Mesenchymal stem cell (in vitro differentiated cells and primary cell): ENCODE measurements around the gene ZBED1.

Experiments used
- DNase-seq: peaks from one replicate; pipeline ENCODE4 v3.0.0-alpha.2; 2013
- H2AFZ ChIP-seq: one replicate; pipeline ENCODE4 v1.6.1; 2013; ENCODE audit warnings: low read depth, mild to moderate bottlenecking, control low read depth, inconsistent platforms, low read length, moderate library complexity
- H2AK5ac ChIP-seq: 2 replicates; pipeline ENCODE4 v1.6.1; 2013; ENCODE audit warnings: low read length, moderate library complexity, mild to moderate bottlenecking, inconsistent platforms; ENCODE audit not compliant: severe bottlenecking
- H2BK120ac ChIP-seq: one replicate; pipeline ENCODE4 v1.6.1; 2013; ENCODE audit warnings: low read depth, mild to moderate bottlenecking, inconsistent platforms, low read length, moderate library complexity
- H2BK12ac ChIP-seq, 2 experiments: one replicate each; pipeline ENCODE4 v1.6.1; 2013; ENCODE audit warnings: inconsistent platforms in 2 of 2, low read length in 2 of 2, mild to moderate bottlenecking in 2 of 2, moderate library complexity in 2 of 2, control low read depth in 1 of 2
- H2BK15ac ChIP-seq: one replicate; pipeline ENCODE4 v1.6.1; 2013; ENCODE audit warnings: mild to moderate bottlenecking, low read depth, inconsistent platforms; ENCODE audit not compliant: poor library complexity, severe bottlenecking
- H2BK5ac ChIP-seq: 2 replicates; pipeline ENCODE4 v1.6.1; 2013; ENCODE audit warnings: low read depth, mild to moderate bottlenecking, low read length, control low read depth, inconsistent platforms; ENCODE audit not compliant: poor library complexity, severe bottlenecking
- H3K14ac ChIP-seq, 2 experiments: one replicate each; pipeline ENCODE4 v1.6.1; 2013; ENCODE audit warnings: inconsistent platforms in 2 of 2, low read length in 2 of 2, control low read depth in 1 of 2, mild to moderate bottlenecking in 1 of 2, moderate library complexity in 1 of 2
- H3K18ac ChIP-seq, 2 experiments: one replicate each; pipeline ENCODE4 v1.6.1; 2013; ENCODE audit warnings: inconsistent platforms in 2 of 2, low read length in 2 of 2, control low read depth in 1 of 2, low read depth in 1 of 2, mild to moderate bottlenecking in 1 of 2
- H3K23ac ChIP-seq, 2 experiments: one replicate each; pipeline ENCODE4 v1.6.1; 2013; ENCODE audit warnings: inconsistent platforms in 2 of 2, low read length in 2 of 2, mild to moderate bottlenecking in 2 of 2, moderate library complexity in 2 of 2, control low read depth in 1 of 2
- H3K27ac ChIP-seq: 2 replicates; pipeline ENCODE4 v1.5.1; 2013; ENCODE audit warnings: mild to moderate bottlenecking, moderate library complexity, low read length, control low read depth, inconsistent platforms; ENCODE audit not compliant: poor library complexity, severe bottlenecking
- H3K27me3 ChIP-seq, 2 experiments: 2 replicates each; pipeline versions ENCODE4 v1.6.1 to v1.7.0; 2013; ENCODE audit warnings: low read length in 2 of 2, mild to moderate bottlenecking in 2 of 2, moderate library complexity in 2 of 2, control low read depth in 1 of 2, inconsistent platforms in 1 of 2; ENCODE audit not compliant: control insufficient read depth in 1 of 2, insufficient read depth in 1 of 2
- H3K36me3 ChIP-seq, 2 experiments: 2 replicates each; pipeline versions ENCODE4 v1.6.1 to v1.7.0; 2013; ENCODE audit warnings: low read length in 2 of 2, control low read depth in 1 of 2, inconsistent platforms in 1 of 2, low read depth in 1 of 2, mild to moderate bottlenecking in 1 of 2; ENCODE audit not compliant: insufficient read depth in 2 of 2, control insufficient read depth in 1 of 2
- H3K4ac ChIP-seq, 2 experiments: one replicate each; pipeline ENCODE4 v1.6.1; 2013; ENCODE audit warnings: inconsistent platforms in 2 of 2, low read length in 2 of 2, mild to moderate bottlenecking in 2 of 2, moderate library complexity in 2 of 2, control low read depth in 1 of 2, low read depth in 1 of 2
- H3K4me1 ChIP-seq: 2 replicates; pipeline ENCODE4 v1.6.1; 2013; ENCODE audit warnings: low read depth, low read length, control low read depth; ENCODE audit not compliant: control insufficient read depth, insufficient read depth
- H3K4me2 ChIP-seq: 2 replicates; pipeline ENCODE4 v1.6.1; 2013; ENCODE audit warnings: low read length, mild to moderate bottlenecking, inconsistent platforms; ENCODE audit not compliant: poor library complexity, severe bottlenecking
- H3K4me3 ChIP-seq, 2 experiments: 2 replicates each; pipeline versions ENCODE4 v1.5.1 to v1.7.0; 2013; ENCODE audit warnings: low read length in 2 of 2, mild to moderate bottlenecking in 2 of 2, control low read depth in 1 of 2, low read depth in 1 of 2; ENCODE audit not compliant: insufficient read depth in 1 of 2
- H3K79me1 ChIP-seq: replicated peaks from 2 replicates; pipeline ENCODE4 v1.6.1; 2013; ENCODE audit warnings: mild to moderate bottlenecking, control low read depth, low read length, inconsistent platforms; ENCODE audit not compliant: poor library complexity, severe bottlenecking
- H3K9ac ChIP-seq: 2 replicates; pipeline ENCODE4 v1.7.0; 2013; ENCODE audit warnings: mild to moderate bottlenecking, low read length, moderate library complexity
- H3K9me3 ChIP-seq: 2 replicates; pipeline ENCODE4 v1.7.0; 2013; ENCODE audit warnings: mild to moderate bottlenecking, low read length; ENCODE audit not compliant: control insufficient read depth
- H4K8ac ChIP-seq: one replicate; pipeline ENCODE4 v1.6.1; 2013; ENCODE audit warnings: inconsistent platforms, mild to moderate bottlenecking, low read length, moderate library complexity
- H4K91ac ChIP-seq: one replicate; pipeline ENCODE4 v1.6.1; 2013; ENCODE audit warnings: mild to moderate bottlenecking, low read length, inconsistent platforms
- WGBS: methylation state at CpG from one replicate; pipeline ENCODE4 v1.1.7; 2013; ENCODE audit warnings: mixed read lengths; 5-methylcytosine and 5-hydroxymethylcytosine counted together

The ZBED1 gene

GRCh38 chrX:2523911-2524310 is 23.1 kb upstream of the ZBED1 start:
- DNase-seq: no peak
- Histone ChIP-seq H3K79me1 (no peaks in the 10 kb centered on the region), H3K4ac (no peak overlapping the region), H3K9me3 (no peaks in the 10 kb centered on the region), H2BK15ac (no peak overlapping the region), H3K18ac (no peak overlapping the region), H3K27me3 (peaks cover 9 to 19% of the 10 kb centered on the region in 2 experiments), H2BK5ac (no peak overlapping the region), H3K14ac (no peak overlapping the region), H4K91ac (no peak overlapping the region), H3K27ac (no peak overlapping the region), H3K4me3 (no peak overlapping the region), H4K8ac (no peak overlapping the region), H3K4me1 (no peaks in the 10 kb centered on the region), H3K23ac (no peak overlapping the region), H2AFZ (no peak overlapping the region), H2BK12ac (no peak overlapping the region), H2BK120ac (no peak overlapping the region), H3K4me2 (no peak overlapping the region), H2AK5ac (no peak overlapping the region), H3K9ac (no peak overlapping the region), H3K36me3 (no peaks in the 10 kb centered on the region)
- WGBS: 59% methylated on average over 6 of the region's 6 CpGs

- Histone ChIP-seq H4K8ac (no peak overlapping the region), H3K36me3 (no peaks in the 10 kb centered on the region), H2AFZ (no peak overlapping the region), H3K79me1 (no peaks in the 10 kb centered on the region), H3K18ac (no peak overlapping the region), H3K9ac (no peak overlapping the region), H3K4me3 (no peak overlapping the region), H2BK120ac (no peak overlapping the region), H4K91ac (no peak overlapping the region), H3K14ac (no peak overlapping the region), H3K23ac (no peak overlapping the region), H3K27me3 (peaks cover 6 to 24% of the 10 kb centered on the region in 2 experiments), H2BK5ac (no peak overlapping the region), H3K9me3 (no peaks in the 10 kb centered on the region), H2BK15ac (no peak overlapping the region), H3K4ac (no peak overlapping the region), H3K27ac (no peak overlapping the region), H3K4me2 (no peak overlapping the region), H3K4me1 (no peaks in the 10 kb centered on the region), H2BK12ac (no peak overlapping the region), H2AK5ac (no peak overlapping the region)
- WGBS: 77% methylated on average over 4 of the region's 6 CpGs
- DNase-seq: no peak
Measured at GRCh38 chrX:2521927-2522386, 21.2 kb upstream of the ZBED1 start.

GRCh38 chrX:2521092-2521926 is 20.5 kb upstream of the ZBED1 start:
- peaks cover 0 to 24% of the 10 kb centered on the region in 2 experiments for H3K27me3 ChIP-seq
- H3K23ac ChIP-seq: no peak overlapping the region
- H3K4me1 ChIP-seq: no peaks in the 10 kb centered on the region
- no peak overlapping the region for H3K9ac ChIP-seq
- WGBS: 57% methylated on average over 13 of the region's 15 CpGs
- no peak overlapping the region for H2BK5ac ChIP-seq
- no peak overlapping the region for H3K4me2 ChIP-seq
- no peak overlapping the region for H2BK15ac ChIP-seq
- no peak overlapping the region for H2AK5ac ChIP-seq
- no peak overlapping the region for H3K4ac ChIP-seq
- H2AFZ ChIP-seq: no peak overlapping the region
- no peak overlapping the region for H3K14ac ChIP-seq
- no peak overlapping the region for H3K4me3 ChIP-seq
- no peak for DNase-seq
- no peaks in the 10 kb centered on the region for H3K79me1 ChIP-seq
- H2BK120ac ChIP-seq: no peak overlapping the region
- H3K9me3 ChIP-seq: no peaks in the 10 kb centered on the region
- no peak overlapping the region for H4K8ac ChIP-seq
- H3K18ac ChIP-seq: no peak overlapping the region
- no peak overlapping the region for H3K27ac ChIP-seq
- H4K91ac ChIP-seq: no peak overlapping the region
- H3K36me3 ChIP-seq: no peaks in the 10 kb centered on the region
- H2BK12ac ChIP-seq: no peak overlapping the region

- WGBS: 93% methylated on average over 8 of the region's 8 CpGs
- Histone ChIP-seq H3K4ac (no peak overlapping the region), H2BK120ac (no peak overlapping the region), H3K9me3 (no peaks in the 10 kb centered on the region), H3K4me1 (no peaks in the 10 kb centered on the region), H2BK5ac (no peak overlapping the region), H2BK12ac (no peak overlapping the region), H3K4me2 (no peak overlapping the region), H4K8ac (no peak overlapping the region), H3K9ac (no peak overlapping the region), H2BK15ac (no peak overlapping the region), H3K36me3 (no peaks in the 10 kb centered on the region), H3K27ac (no peak overlapping the region), H3K14ac (no peak overlapping the region), H3K4me3 (no peak overlapping the region), H2AFZ (no peak overlapping the region), H2AK5ac (no peak overlapping the region), H3K18ac (no peak overlapping the region), H4K91ac (no peak overlapping the region), H3K27me3 (peaks cover 0 to 24% of the 10 kb centered on the region in 2 experiments), H3K23ac (no peak overlapping the region), H3K79me1 (no peaks in the 10 kb centered on the region)
- DNase-seq: no peak
Measured at GRCh38 chrX:2520539-2520938, 19.8 kb upstream of the ZBED1 start.
